A673 (cell line): ENCODE results near the gene SEMA5A.

Source experiments
- CTCF ChIP-seq: fragments of 300-800, 200-600 bp; sonication (generic); conservative IDR thresholded peaks from 2 replicates; pipeline ENCODE4 v1.5.1; 2017; ENCODE audit warnings: low read depth, mild to moderate bottlenecking, antibody characterized with exemption, low read length, moderate library complexity, mixed read lengths
- EZH2 ChIP-seq: fragments of 200-600 bp; sonication (generic); IDR thresholded peaks from 2 replicates; pipeline ENCODE4 v1.6.1; 2017; ENCODE audit warnings: borderline replicate concordance, low read depth, mild to moderate bottlenecking, mixed read lengths, antibody characterized with exemption, low read length; ENCODE audit not compliant: poor library complexity, severe bottlenecking

- TF ChIP-seq CTCF (no peak), EZH2 (no peak)
Observed at GRCh38 chr5:9354336-9355081, 191.4 kb downstream of the SEMA5A start.
